Endothelial cell (in vitro differentiated cells): ENCODE measurements around the gene A3GALT2. TPM values are rescaled to one million over a fixed set of nuclear protein-coding genes. Genes with fewer than 3 reads are reported as not detected.

ENCODE experiments used
- DNase-seq: peaks from one replicate; pipeline ENCODE4 v3.0.0; 2021; ENCODE audit warnings: low spot score
- H3K27ac Mint-ChIP-seq: one replicate; pipeline ENCODE4 v1.8.0; 2021; ENCODE audit warnings: mixed read lengths, inconsistent platforms; ENCODE audit not compliant: unreplicated experiment
- H3K27me3 Mint-ChIP-seq: one replicate; pipeline ENCODE4 v1.8.0; 2021; ENCODE audit warnings: mild to moderate bottlenecking, moderate library complexity, mixed read lengths, inconsistent platforms; ENCODE audit not compliant: unreplicated experiment
- H3K36me3 Mint-ChIP-seq: one replicate; pipeline ENCODE4 v1.8.0; 2021; ENCODE audit warnings: mild to moderate bottlenecking, low read depth, mixed read lengths, inconsistent platforms; ENCODE audit not compliant: unreplicated experiment
- H3K4me1 Mint-ChIP-seq: one replicate; pipeline ENCODE4 v1.8.0; 2021; ENCODE audit warnings: mild to moderate bottlenecking, mixed read lengths, inconsistent platforms; ENCODE audit not compliant: unreplicated experiment
- H3K4me3 Mint-ChIP-seq: one replicate; pipeline ENCODE4 v1.8.0; 2021; ENCODE audit warnings: mild to moderate bottlenecking, mixed read lengths, inconsistent platforms; ENCODE audit not compliant: unreplicated experiment
- H3K9me3 Mint-ChIP-seq: one replicate; pipeline ENCODE4 v1.8.0; 2021; ENCODE audit warnings: mixed read lengths, inconsistent platforms; ENCODE audit not compliant: unreplicated experiment
- total RNA-seq: library from RNA; stranded (reverse); fragmentation: NEBNext Ultra II Directional; extraction: Animal tissue kit (Norgen Biotek cat#: 25700); gene quantifications from one replicate; pipeline ENCODE4 v1.2.1, GENCODE V29; 2021; ENCODE audit not compliant: unreplicated experiment
- TF ChIP-seq, protein P1 (sequence below): fragments of 200-600 bp; sonication (generic); IDR thresholded peaks from one replicate; pipeline ENCODE4 v1.5.0; 2021; ENCODE audit warnings: antibody characterized with exemption; ENCODE audit not compliant: unreplicated experiment

The A3GALT2 gene
- total RNA-seq, 1 donor from 2014 or later, result not detected

DNA sequence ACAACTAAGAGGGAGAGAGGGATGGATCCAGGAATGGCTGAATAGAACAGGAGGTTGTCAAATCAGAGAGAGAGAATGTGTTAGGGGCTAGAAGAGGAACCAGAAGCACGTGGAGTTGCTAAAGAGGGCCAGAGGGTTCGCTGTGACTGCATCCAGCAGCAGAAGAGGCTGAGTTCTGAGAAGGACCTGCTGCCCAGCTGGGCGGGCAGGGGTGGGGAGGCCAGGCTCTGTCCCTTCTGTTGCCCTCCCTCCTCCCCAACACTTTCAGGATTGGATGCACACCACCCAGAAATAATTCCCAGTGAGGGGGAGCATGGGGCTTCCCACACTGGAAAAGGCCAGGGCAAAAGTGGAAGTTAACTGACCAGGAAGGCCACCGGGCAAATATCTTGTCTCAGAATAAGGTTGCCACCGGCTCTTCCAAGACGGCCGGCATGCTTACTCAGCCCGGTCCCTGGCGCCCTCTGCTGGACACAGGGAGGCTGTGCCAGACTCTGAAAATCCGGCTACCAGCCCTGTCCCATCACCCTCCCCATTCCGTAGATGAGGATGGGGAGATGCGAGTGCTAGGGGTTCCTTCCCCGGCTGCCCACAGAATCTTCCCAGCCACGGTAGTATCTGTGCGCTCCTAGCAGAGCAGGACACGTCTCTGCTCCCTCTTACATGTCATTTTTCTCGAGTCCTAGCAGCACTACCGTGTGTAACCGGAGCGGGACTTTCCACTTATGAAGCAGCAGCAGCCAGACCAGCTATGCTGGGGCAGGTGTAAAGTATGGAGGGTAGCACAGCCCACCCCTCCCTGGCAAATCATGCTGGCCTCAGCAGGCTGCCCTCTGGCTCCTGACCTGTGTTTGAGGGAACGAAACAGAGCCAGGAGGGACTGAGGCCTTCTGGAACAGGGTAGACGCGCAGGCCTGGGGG is 46.8 kb upstream of the A3GALT2 start:
- peak; percentile 93 for DNase-seq
- Mint-ChIP-seq H3K27me3 (peaks cover 7% of the 10 kb centered on the region), H3K4me1 (peaks cover 47% of the 10 kb centered on the region), H3K36me3 (peaks cover 25% of the 10 kb centered on the region), H3K9me3 (no peaks in the 10 kb centered on the region), H3K27ac (no peak overlapping the region), H3K4me3 (no peak overlapping the region)
- TF ChIP-seq, protein P1, sequence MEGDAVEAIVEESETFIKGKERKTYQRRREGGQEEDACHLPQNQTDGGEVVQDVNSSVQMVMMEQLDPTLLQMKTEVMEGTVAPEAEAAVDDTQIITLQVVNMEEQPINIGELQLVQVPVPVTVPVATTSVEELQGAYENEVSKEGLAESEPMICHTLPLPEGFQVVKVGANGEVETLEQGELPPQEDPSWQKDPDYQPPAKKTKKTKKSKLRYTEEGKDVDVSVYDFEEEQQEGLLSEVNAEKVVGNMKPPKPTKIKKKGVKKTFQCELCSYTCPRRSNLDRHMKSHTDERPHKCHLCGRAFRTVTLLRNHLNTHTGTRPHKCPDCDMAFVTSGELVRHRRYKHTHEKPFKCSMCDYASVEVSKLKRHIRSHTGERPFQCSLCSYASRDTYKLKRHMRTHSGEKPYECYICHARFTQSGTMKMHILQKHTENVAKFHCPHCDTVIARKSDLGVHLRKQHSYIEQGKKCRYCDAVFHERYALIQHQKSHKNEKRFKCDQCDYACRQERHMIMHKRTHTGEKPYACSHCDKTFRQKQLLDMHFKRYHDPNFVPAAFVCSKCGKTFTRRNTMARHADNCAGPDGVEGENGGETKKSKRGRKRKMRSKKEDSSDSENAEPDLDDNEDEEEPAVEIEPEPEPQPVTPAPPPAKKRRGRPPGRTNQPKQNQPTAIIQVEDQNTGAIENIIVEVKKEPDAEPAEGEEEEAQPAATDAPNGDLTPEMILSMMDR, result peak; percentile 91

DNA sequence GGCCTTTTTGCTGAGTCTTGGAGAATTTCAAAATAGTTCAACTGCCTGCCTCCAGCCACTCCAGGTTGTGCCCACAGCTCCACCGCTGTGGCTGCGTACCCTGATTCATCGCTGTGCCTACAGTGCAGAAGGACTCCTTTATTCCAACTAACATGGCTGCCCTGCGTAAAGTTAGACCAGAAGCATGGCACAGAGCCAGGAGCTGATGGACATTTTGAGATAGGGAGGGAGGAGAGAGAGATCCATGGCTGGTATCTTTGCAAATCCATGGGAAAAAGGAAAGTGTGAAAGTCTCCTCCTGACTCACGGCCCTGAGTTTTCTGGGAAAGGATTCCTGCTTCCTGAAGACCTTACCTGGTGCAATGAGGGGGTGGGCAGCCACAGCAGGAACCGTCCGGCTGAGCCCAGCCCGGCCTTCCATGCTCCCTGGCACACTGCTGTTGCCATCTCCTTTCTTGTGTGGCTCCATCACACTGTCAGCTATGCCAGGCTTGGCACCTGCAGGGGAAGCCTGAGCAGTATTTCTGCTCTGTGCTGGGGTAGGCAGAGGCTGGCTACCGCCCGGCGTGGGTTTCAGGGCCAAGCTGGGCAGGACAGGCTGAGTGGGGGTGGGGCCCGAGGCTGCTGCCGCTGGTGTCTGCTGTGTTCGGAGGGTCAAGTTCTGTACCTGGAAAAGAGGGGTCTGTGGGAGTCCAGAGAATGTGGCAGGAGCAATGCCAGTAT is 46.0 kb upstream of the A3GALT2 start:
- peaks cover 7% of the 10 kb centered on the region for H3K27me3 Mint-ChIP-seq
- no peak overlapping the region for H3K4me3 Mint-ChIP-seq
- H3K4me1 Mint-ChIP-seq, result peaks cover 53% of the 10 kb centered on the region
- DNase-seq, result no peak
- H3K9me3 Mint-ChIP-seq, result no peaks in the 10 kb centered on the region
- peak overlapping the region; percentile 70 for H3K27ac Mint-ChIP-seq
- peaks cover 25% of the 10 kb centered on the region for H3K36me3 Mint-ChIP-seq
- TF ChIP-seq, protein P1, result no peak

DNA sequence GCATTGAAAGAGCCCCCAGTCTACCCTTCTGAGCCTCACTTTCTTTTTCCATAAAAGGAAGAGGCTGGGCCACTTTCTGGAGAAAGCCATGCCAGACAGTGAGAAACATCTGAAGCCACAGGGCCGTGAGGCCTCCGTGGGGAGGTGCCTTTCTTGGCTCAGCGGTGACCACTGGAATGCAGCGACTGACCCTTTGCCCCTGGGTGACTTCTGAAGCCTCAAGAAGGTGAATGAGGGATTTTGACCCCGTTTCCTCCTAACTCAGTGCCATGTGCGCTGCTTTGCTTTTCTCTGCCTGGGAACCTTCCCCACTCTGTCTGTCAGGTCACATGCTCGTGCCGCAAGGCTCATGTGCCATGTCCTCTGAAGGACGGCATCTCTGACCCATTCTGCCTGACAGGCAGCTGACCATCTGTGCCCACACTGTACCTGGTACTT is 44.7 kb upstream of the A3GALT2 start:
- Mint-ChIP-seq H3K9me3 (no peaks in the 10 kb centered on the region), H3K4me3 (peak overlapping the region; percentile 19), H3K4me1 (peaks cover 66% of the 10 kb centered on the region), H3K27ac (peak overlapping the region; percentile 98), H3K27me3 (peaks cover 2% of the 10 kb centered on the region), H3K36me3 (peaks cover 15% of the 10 kb centered on the region)
- no peak for DNase-seq
- TF ChIP-seq, protein P1, result no peak

DNA sequence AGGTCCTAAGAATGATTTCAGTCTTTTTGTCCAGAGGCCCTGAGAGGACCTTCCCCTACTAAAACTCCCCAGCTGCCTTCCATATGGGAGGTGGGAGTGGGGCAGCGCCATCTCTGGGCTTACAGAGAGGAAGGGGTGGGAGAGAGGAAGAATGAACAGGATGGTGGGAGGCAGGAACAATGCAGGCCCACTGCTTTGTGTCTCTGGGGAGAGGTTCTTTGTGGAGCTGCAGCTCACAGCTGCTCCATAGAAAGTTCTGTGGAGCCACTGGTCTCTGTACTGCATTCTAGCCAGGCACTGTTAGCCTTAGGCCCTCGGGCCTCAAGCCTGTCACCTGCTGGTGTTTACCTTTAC is 43.6 kb upstream of the A3GALT2 start:
- Mint-ChIP-seq H3K36me3 (peaks cover 19% of the 10 kb centered on the region), H3K9me3 (no peaks in the 10 kb centered on the region), H3K4me3 (peak overlapping the region; percentile 53), H3K4me1 (peaks cover 74% of the 10 kb centered on the region), H3K27ac (peak overlapping the region; percentile 98), H3K27me3 (peaks cover 2% of the 10 kb centered on the region)
- TF ChIP-seq, protein P1, result no peak
- peak; percentile 29 for DNase-seq

DNA sequence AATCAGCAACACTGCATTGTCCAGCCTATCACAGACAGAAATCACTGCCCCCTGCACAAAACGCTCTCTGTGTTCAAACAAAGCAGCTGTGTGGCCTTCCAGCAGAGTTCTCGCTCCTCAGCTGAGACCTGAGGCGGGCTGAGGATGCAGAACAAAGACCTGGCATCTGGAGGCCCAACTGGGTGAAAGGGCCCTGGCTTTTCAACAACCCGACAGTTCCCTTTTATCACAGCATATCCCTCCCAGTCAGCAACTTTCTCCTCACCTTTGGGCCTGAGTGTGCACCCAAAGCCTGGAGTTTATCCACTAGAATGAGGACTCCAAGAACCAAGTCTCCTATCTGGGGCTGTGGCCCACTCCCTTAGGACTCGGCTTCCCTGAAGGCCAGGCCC is 42.6 kb upstream of the A3GALT2 start:
- no peaks in the 10 kb centered on the region for H3K9me3 Mint-ChIP-seq
- H3K27me3 Mint-ChIP-seq, result peaks cover 2% of the 10 kb centered on the region

More for the DNA sequence above, 42.6 kb upstream of the A3GALT2 start:
- H3K36me3 Mint-ChIP-seq, result peaks cover 13% of the 10 kb centered on the region
- DNase-seq, result no peak
- peak overlapping the region; percentile 85 for H3K4me3 Mint-ChIP-seq
- peak overlapping the region; percentile 98 for H3K27ac Mint-ChIP-seq
- peaks cover 85% of the 10 kb centered on the region for H3K4me1 Mint-ChIP-seq
- TF ChIP-seq, protein P1, result no peak
